ENCODE data around the gene IL5.

GRCh38 chr5:132559383-132560060, 16.2 kb upstream of the IL5 start:
- TF ChIP-seq POLR2AphosphoS5 (IDR thresholded peaks at IDR 0.05; ENCODE audit: insufficient read depth in 1 of 2, low read depth in 1 of 2): no peak
- TF ChIP-seq, protein P1, sequence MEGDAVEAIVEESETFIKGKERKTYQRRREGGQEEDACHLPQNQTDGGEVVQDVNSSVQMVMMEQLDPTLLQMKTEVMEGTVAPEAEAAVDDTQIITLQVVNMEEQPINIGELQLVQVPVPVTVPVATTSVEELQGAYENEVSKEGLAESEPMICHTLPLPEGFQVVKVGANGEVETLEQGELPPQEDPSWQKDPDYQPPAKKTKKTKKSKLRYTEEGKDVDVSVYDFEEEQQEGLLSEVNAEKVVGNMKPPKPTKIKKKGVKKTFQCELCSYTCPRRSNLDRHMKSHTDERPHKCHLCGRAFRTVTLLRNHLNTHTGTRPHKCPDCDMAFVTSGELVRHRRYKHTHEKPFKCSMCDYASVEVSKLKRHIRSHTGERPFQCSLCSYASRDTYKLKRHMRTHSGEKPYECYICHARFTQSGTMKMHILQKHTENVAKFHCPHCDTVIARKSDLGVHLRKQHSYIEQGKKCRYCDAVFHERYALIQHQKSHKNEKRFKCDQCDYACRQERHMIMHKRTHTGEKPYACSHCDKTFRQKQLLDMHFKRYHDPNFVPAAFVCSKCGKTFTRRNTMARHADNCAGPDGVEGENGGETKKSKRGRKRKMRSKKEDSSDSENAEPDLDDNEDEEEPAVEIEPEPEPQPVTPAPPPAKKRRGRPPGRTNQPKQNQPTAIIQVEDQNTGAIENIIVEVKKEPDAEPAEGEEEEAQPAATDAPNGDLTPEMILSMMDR (IDR thresholded peaks at IDR 0.05): no peak

All from vagina (tissue), 2 donors.